Keratinocyte (primary cell): ENCODE measurements around the gene WNT1. TPM values are rescaled to one million over a fixed set of nuclear protein-coding genes. Genes with fewer than 3 reads are reported as not detected.

Experiments used
- DNase-seq: peaks from one replicate; pipeline ENCODE4 v3.0.0-alpha.2; 2011; ENCODE audit warnings: low read depth, missing footprints, low spot score
- FAIRE-seq: peaks from 2 replicates; lab custom pipeline; 2011; peaks lifted over from hg19 to GRCh38; lab: Jason Lieb, UNC
- H2AFZ ChIP-seq: 2 replicates; pipeline ENCODE4 v1.6.0; 2012; ENCODE audit warnings: low read length, control low read depth, inconsistent platforms; ENCODE audit not compliant: control insufficient read depth
- H3K27ac ChIP-seq: 2 replicates; pipeline ENCODE4 v1.5.1; 2011; ENCODE audit warnings: low read length; ENCODE audit not compliant: control insufficient read depth, insufficient read depth
- H3K27me3 ChIP-seq: 3 replicates; pipeline ENCODE4 v1.6.0; 2011; ENCODE audit warnings: low read length; ENCODE audit not compliant: control insufficient read depth, insufficient read depth; ENCODE audit errors: extremely low read depth
- H3K36me3 ChIP-seq, 2 experiments: 2 replicates in 1 of 2; 3 replicates in 1 of 2; pipeline ENCODE4 v1.5.1; 2011; ENCODE audit warnings: low read length in 2 of 2, mild to moderate bottlenecking in 1 of 2; ENCODE audit not compliant: control insufficient read depth in 2 of 2, insufficient read depth in 2 of 2; ENCODE audit errors: extremely low read depth in 1 of 2
- H3K4me1 ChIP-seq: 3 replicates; pipeline ENCODE4 v1.5.1; 2011; ENCODE audit warnings: low read length; ENCODE audit not compliant: control insufficient read depth, insufficient read depth; ENCODE audit errors: extremely low read depth
- H3K4me2 ChIP-seq: 3 replicates; pipeline ENCODE4 v1.6.0; 2011; ENCODE audit warnings: low read depth, low read length; ENCODE audit not compliant: control insufficient read depth, insufficient read depth; ENCODE audit errors: extremely low read depth
- H3K4me3 ChIP-seq, 3 experiments: fragments of 200-600 bp in 1 of 3; sonication (generic) in 1 of 3; 2 replicates in 2 of 3; 3 replicates in 1 of 3; pipeline ENCODE4 v1.5.1; 2011 to 2016; ENCODE audit warnings: low read length in 3 of 3, mild to moderate bottlenecking in 3 of 3, control low read depth in 2 of 3, inconsistent platforms in 1 of 3, low read depth in 1 of 3, mixed read lengths in 1 of 3, mixed run types in 1 of 3, moderate library complexity in 1 of 3; ENCODE audit not compliant: control insufficient read depth in 2 of 3, insufficient read depth in 2 of 3; ENCODE audit errors: extremely low read depth in 1 of 3
- H3K79me2 ChIP-seq: 2 replicates; pipeline ENCODE4 v1.6.0; 2012; ENCODE audit warnings: low read length; ENCODE audit not compliant: control insufficient read depth, insufficient read depth
- H3K9ac ChIP-seq: 3 replicates; pipeline ENCODE4 v1.6.0; 2011; ENCODE audit warnings: low read length; ENCODE audit not compliant: control insufficient read depth, insufficient read depth; ENCODE audit errors: extremely low read depth
- H3K9me1 ChIP-seq: 3 replicates; pipeline ENCODE4 v1.6.0; 2011; ENCODE audit warnings: low read length; ENCODE audit not compliant: control insufficient read depth, insufficient read depth; ENCODE audit errors: extremely low read depth
- H3K9me3 ChIP-seq: 2 replicates; pipeline ENCODE4 v1.5.1; 2012; ENCODE audit warnings: low read depth, low read length; ENCODE audit not compliant: control insufficient read depth
- H4K20me1 ChIP-seq: 3 replicates; pipeline ENCODE4 v1.6.0; 2011; ENCODE audit warnings: low read length; ENCODE audit not compliant: control insufficient read depth, insufficient read depth; ENCODE audit errors: extremely low read depth
- CTCF ChIP-seq, 3 experiments: IDR thresholded peaks in 1 of 3; conservative IDR thresholded peaks in 1 of 3; optimal IDR thresholded peaks in 1 of 3; 2 replicates in 2 of 3; 3 replicates in 1 of 3; pipeline versions ENCODE3 to v1.5.1; 2011; ENCODE audit warnings: low read length in 3 of 3, mild to moderate bottlenecking in 3 of 3, moderate library complexity in 2 of 3, control low read depth in 1 of 3, inconsistent platforms in 1 of 3; ENCODE audit not compliant: insufficient read depth in 2 of 3; ENCODE audit errors: extremely low read depth in 1 of 3
- EZH2 ChIP-seq: IDR thresholded peaks from one replicate; pipeline ENCODE4 v1.6.1; 2012; ENCODE audit warnings: inconsistent platforms, mild to moderate bottlenecking, low read length, moderate library complexity
- dilution Hi-C: fragments of 300-500 bp; cut with MboI; formaldehyde crosslinking; loops from one replicate; pipeline ENCODE4 v1.7.0; 2020; ENCODE audit warnings: low sequenced_read_pairs; ENCODE audit not compliant: extremely low pct_ligation_motif_present
- polyA plus RNA-seq, 5 experiments: library from polyadenylated mRNA; depleted of rRNA in 3 of 5; stranded (reverse) in 3 of 5; stranded (forward) in 1 of 5; unstranded in 1 of 5; fragments of >200 nt; gene quantifications; 1 replicate in 1 of 5; 2 replicates in 3 of 5; 3 replicates in 1 of 5; pipeline versions ENCODE4 v1.2.1 to v1.2.3, GENCODE V29; 2011 to 2012; ENCODE audit warnings: missing spikeins in 2 of 5, low read depth in 1 of 5, low replicate concordance in 1 of 5

Gene WNT1
- polyA plus RNA-seq, 1 donor (not counting 4 experiments of a cell fraction or from before 2014, with no cell fraction given) = not detected

- dilution Hi-C loops = no loop called here
- Histone ChIP-seq H3K4me1 (peaks cover 20% of the 10 kb centered on the region), H3K4me3 (no peak overlapping the region), H3K4me2 (no peak overlapping the region), H3K27me3 (peaks cover 18% of the 10 kb centered on the region), H3K27ac (no peak overlapping the region), H3K9ac (no peak overlapping the region), H2AFZ (no peak overlapping the region), H4K20me1 (no peaks in the 10 kb centered on the region), H3K36me3 (no peaks in the 10 kb centered on the region), H3K9me1 (no peaks in the 10 kb centered on the region), H3K79me2 (no peaks in the 10 kb centered on the region), H3K9me3 (no peaks in the 10 kb centered on the region)
- TF ChIP-seq EZH2 (no peak), CTCF (optimal IDR thresholded peaks at IDR 0.05 in 1 of 3, IDR thresholded peaks at IDR 0.05 in 1 of 3, conservative IDR thresholded peaks at IDR 0.05 in 1 of 3; ENCODE audit: extremely low read depth in 1 of 3, insufficient read depth in 2 of 3, low read length in 3 of 3) (no peak)
- no peak for DNase-seq
- FAIRE-seq = no peak
These were observed 11.8 kb upstream of the WNT1 start for GRCh38 chr12:48966177-48966895.

- FAIRE-seq = no peak
These were observed 10.1 kb upstream of the WNT1 start for GRCh38 chr12:48967991-48968390.

More at GRCh38 chr12:48967991-48968390, 10.1 kb upstream of the WNT1 start:
- dilution Hi-C loops = no loop called here
- Histone ChIP-seq H2AFZ (no peak overlapping the region), H3K4me2 (no peak overlapping the region), H4K20me1 (no peaks in the 10 kb centered on the region), H3K27me3 (peaks cover 34% of the 10 kb centered on the region), H3K9me3 (no peaks in the 10 kb centered on the region), H3K36me3 (no peaks in the 10 kb centered on the region), H3K79me2 (no peaks in the 10 kb centered on the region), H3K9me1 (no peaks in the 10 kb centered on the region), H3K4me3 (no peak overlapping the region), H3K9ac (no peak overlapping the region), H3K4me1 (peaks cover 28% of the 10 kb centered on the region), H3K27ac (no peak overlapping the region)
- DNase-seq = no peak
- no peak for TF ChIP-seq EZH2
- no peak for TF ChIP-seq CTCF (optimal IDR thresholded peaks at IDR 0.05 in 1 of 3, IDR thresholded peaks at IDR 0.05 in 1 of 3, conservative IDR thresholded peaks at IDR 0.05 in 1 of 3; ENCODE audit: extremely low read depth in 1 of 3, insufficient read depth in 2 of 3, low read length in 3 of 3)
